NB4 (cell line): ENCODE measurements around the gene THSD4.

ENCODE experiments used
- POLR2A ChIP-seq: IDR thresholded peaks from 2 replicates; pipeline ENCODE4 v1.6.1; 2011; ENCODE audit warnings: mild to moderate bottlenecking; ENCODE audit not compliant: insufficient read length; ENCODE audit errors: extremely low read depth
- TF ChIP-seq, protein P1 (sequence below): IDR thresholded peaks from one replicate; pipeline ENCODE4 v1.5.1; 2012; ENCODE audit warnings: low read depth, low read length

DNA sequence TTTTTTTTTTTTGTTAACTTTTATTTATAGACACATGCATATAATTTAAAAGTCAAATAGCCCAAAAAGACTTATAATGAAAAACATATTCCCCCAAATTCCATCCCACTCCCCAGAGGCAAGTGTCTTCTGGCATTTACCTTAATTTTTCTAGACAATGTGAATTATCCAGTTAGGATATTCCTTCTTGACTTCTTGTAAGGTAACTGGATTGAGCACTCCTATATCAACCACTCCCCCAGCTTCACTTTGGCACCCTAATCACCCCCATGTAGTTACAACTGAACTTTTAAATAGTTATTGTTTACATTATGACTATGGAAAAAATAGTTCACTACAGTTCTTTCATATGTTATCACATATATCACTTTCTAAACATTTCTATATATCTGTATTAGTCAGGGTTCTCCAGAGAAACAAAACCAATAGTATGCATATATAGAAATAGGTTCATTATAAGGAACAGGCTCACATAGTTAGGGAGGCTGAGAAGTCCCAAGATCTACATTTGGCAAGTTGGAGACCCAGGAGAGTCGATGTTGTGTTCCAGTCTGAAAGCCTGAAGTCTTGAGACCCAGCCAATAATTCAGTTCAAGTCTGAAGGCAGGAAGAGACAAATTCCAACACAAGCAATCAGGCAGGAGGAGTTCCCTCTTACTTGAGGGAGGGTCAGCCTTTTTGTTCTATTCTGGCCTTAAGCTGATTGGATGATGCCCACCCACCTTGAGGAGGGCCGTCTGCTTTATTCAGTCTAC is 175.8 kb downstream of the THSD4 start:
- TF ChIP-seq, protein P1, sequence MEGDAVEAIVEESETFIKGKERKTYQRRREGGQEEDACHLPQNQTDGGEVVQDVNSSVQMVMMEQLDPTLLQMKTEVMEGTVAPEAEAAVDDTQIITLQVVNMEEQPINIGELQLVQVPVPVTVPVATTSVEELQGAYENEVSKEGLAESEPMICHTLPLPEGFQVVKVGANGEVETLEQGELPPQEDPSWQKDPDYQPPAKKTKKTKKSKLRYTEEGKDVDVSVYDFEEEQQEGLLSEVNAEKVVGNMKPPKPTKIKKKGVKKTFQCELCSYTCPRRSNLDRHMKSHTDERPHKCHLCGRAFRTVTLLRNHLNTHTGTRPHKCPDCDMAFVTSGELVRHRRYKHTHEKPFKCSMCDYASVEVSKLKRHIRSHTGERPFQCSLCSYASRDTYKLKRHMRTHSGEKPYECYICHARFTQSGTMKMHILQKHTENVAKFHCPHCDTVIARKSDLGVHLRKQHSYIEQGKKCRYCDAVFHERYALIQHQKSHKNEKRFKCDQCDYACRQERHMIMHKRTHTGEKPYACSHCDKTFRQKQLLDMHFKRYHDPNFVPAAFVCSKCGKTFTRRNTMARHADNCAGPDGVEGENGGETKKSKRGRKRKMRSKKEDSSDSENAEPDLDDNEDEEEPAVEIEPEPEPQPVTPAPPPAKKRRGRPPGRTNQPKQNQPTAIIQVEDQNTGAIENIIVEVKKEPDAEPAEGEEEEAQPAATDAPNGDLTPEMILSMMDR = no peak
- no peak for TF ChIP-seq POLR2A
